GM18526 (cell line): ENCODE results near the gene AKAP13.

Experiments used
- POLR2A ChIP-seq: IDR thresholded peaks from 3 replicates; pipeline ENCODE4 v1.6.1; 2011; ENCODE audit not compliant: insufficient read length; ENCODE audit errors: extremely low read depth

Gene AKAP13

GRCh38 chr15:85598219-85598618 lies 217.8 kb downstream of the AKAP13 start:
- TF ChIP-seq POLR2A = no peak

GRCh38 chr15:85598718-85599398 lies 218.5 kb downstream of the AKAP13 start:
- no peak for TF ChIP-seq POLR2A

- TF ChIP-seq POLR2A = no peak
Observed at GRCh38 chr15:85600001-85600400, 219.6 kb downstream of the AKAP13 start.

- TF ChIP-seq POLR2A = no peak
Observed at GRCh38 chr15:85603160-85603559, 222.8 kb downstream of the AKAP13 start.

GRCh38 chr15:85603703-85604102 lies 223.3 kb downstream of the AKAP13 start:
- no peak for TF ChIP-seq POLR2A

GRCh38 chr15:85604194-85604593 lies 223.8 kb downstream of the AKAP13 start:
- TF ChIP-seq POLR2A = no peak

GRCh38 chr15:85606738-85607137 lies 226.3 kb downstream of the AKAP13 start:
- TF ChIP-seq POLR2A = no peak

- TF ChIP-seq POLR2A = no peak
Observed at GRCh38 chr15:85607141-85607806, 226.9 kb downstream of the AKAP13 start.

GRCh38 chr15:85607842-85608241 lies 227.4 kb downstream of the AKAP13 start:
- TF ChIP-seq POLR2A = no peak

GRCh38 chr15:85609492-85609891 lies 229.1 kb downstream of the AKAP13 start:
- TF ChIP-seq POLR2A = no peak

- no peak for TF ChIP-seq POLR2A
Observed at GRCh38 chr15:85611361-85611760, 231.0 kb downstream of the AKAP13 start.

- no peak for TF ChIP-seq POLR2A
Observed at GRCh38 chr15:85614059-85614458, 233.7 kb downstream of the AKAP13 start.

- TF ChIP-seq POLR2A = no peak
Observed at GRCh38 chr15:85615930-85616329, 235.5 kb downstream of the AKAP13 start.

GRCh38 chr15:85616549-85617110 lies 236.2 kb downstream of the AKAP13 start:
- no peak for TF ChIP-seq POLR2A

GRCh38 chr15:85618228-85618505 lies 237.8 kb downstream of the AKAP13 start:
- no peak for TF ChIP-seq POLR2A

GRCh38 chr15:85618956-85619491 lies 238.6 kb downstream of the AKAP13 start:
- TF ChIP-seq POLR2A = no peak
